Left lung (tissue), 10 donors: ENCODE measurements around the gene NFAT5. TPM values are rescaled to one million over a fixed set of nuclear protein-coding genes. Genes with fewer than 3 reads are reported as not detected.
"Not testable (repeated sequence)": the region's sequence is repeated elsewhere in the genome, so short reads cannot be mapped to it uniquely, and the experiment has no call there.

ENCODE experiments used
- ATAC-seq: fragments of 200-7000 bp; cut with Tn5 transposase; one replicate; pipeline ENCODE4 v1.9.1; 2020; ENCODE audit warnings: moderate library complexity
- DNase-seq, 4 donors: peaks; one replicate each; pipeline ENCODE4 v3.0.0-alpha.2; 2013 to 2020
- H3K27ac ChIP-seq, 2 donors: fragments of 200-600 bp; sonication (generic) in 1 of 2; one replicate each; pipeline versions ENCODE4 v1.5.0 to v1.8.0; 2020 to 2021
- H3K27me3 ChIP-seq, 2 donors: fragments of 200-600 bp; sonication (generic) in 1 of 2; one replicate each; pipeline versions ENCODE4 v1.5.0 to v1.8.0; 2020 to 2021
- H3K36me3 ChIP-seq, 2 donors: fragments of 200-600 bp; sonication (generic) in 1 of 2; one replicate each; pipeline versions ENCODE4 v1.5.0 to v1.8.0; 2020 to 2021
- H3K4me1 ChIP-seq, 2 donors: fragments of 200-600 bp; one replicate each; pipeline ENCODE4 v1.8.0; 2021
- H3K4me3 ChIP-seq, 2 donors: fragments of 200-600 bp; sonication (generic) in 1 of 2; one replicate each; pipeline versions ENCODE4 v1.5.0 to v1.8.0; 2020 to 2021; ENCODE audit warnings: mild to moderate bottlenecking in 1 of 2
- H3K9me3 ChIP-seq, 2 donors: fragments of 200-600 bp; sonication (generic) in 1 of 2; one replicate each; pipeline versions ENCODE4 v1.5.0 to v1.8.0; 2020 to 2021
- CTCF ChIP-seq, 2 donors: fragments of 200-600 bp; sonication (generic) in 1 of 2; IDR thresholded peaks; one replicate each; pipeline versions ENCODE4 v1.5.0 to v1.8.0; 2021; ENCODE audit warnings: antibody characterized with exemption in 2 of 2
- intact Hi-C, 2 donors: fragments of 100-400 bp; cut with DNase I; formaldehyde crosslinking; loops; one replicate each; pipeline versions ENCODE4 v1.11.2 to v1.14.2; 2022
- polyA plus RNA-seq, 6 donors: library from polyadenylated mRNA; unstranded; fragments of 120-200 nt; gene quantifications; one replicate each; pipeline ENCODE4 v1.2.1, GENCODE V29; 2013; ENCODE audit not compliant: insufficient read length in 6 of 6
- total RNA-seq, 2 donors: library from RNA; stranded (reverse); fragmentation: NEBNext Ultra II Directional; extraction: Animal tissue kit (Norgen Biotek cat#: 25700); gene quantifications; one replicate each; pipeline ENCODE4 v1.2.1, GENCODE V29; 2021
- donor health status: DM: no; HTN: yes; CAD: no.
- donor health status: DM: no; HTN: no; CAD: no.

The NFAT5 gene
- total and polyA plus RNA-seq, 8 donors = 44.8 to 66.0 (median 57.9) TPM

- H3K36me3 ChIP-seq = no peaks in the 10 kb centered on the region
- no peak for TF ChIP-seq CTCF (IDR thresholded peaks at IDR 0.05)
- no peaks in the 10 kb centered on the region for H3K9me3 ChIP-seq
- no peaks in the 10 kb centered on the region for H3K27me3 ChIP-seq
- H3K4me3 ChIP-seq = no peak overlapping the region
- peaks cover 0 to 23% of the 10 kb centered on the region in 2 donors for H3K4me1 ChIP-seq
- no peak for ATAC-seq
- H3K27ac ChIP-seq = no peak overlapping the region
- no peak for DNase-seq
- intact Hi-C loops = no loop called here
These were observed 22.8 kb upstream of the NFAT5 start for GRCh38 chr16:69542974-69543373.

GRCh38 chr16:69544088-69544487, 21.7 kb upstream of the NFAT5 start:
- H3K9me3 ChIP-seq = no peaks in the 10 kb centered on the region
- TF ChIP-seq CTCF (IDR thresholded peaks at IDR 0.05) = no peak

GRCh38 chr16:69546663-69547062, 19.1 kb upstream of the NFAT5 start:
- H3K27ac ChIP-seq, H3K4me1 ChIP-seq, DNase-seq, H3K9me3 ChIP-seq, intact Hi-C loops, H3K4me3 ChIP-seq, H3K36me3 ChIP-seq, H3K27me3 ChIP-seq, ATAC-seq: not testable (repeated sequence)

More at GRCh38 chr16:69544088-69544487, 21.7 kb upstream of the NFAT5 start:
- no peak overlapping the region for H3K4me3 ChIP-seq
- H3K36me3 ChIP-seq = no peaks in the 10 kb centered on the region
- H3K27ac ChIP-seq = no peak overlapping the region
- H3K4me1 ChIP-seq = peaks cover 0 to 20% of the 10 kb centered on the region in 2 donors
- H3K27me3 ChIP-seq = no peaks in the 10 kb centered on the region
- DNase-seq (no peak), ATAC-seq (no peak)
- intact Hi-C loops = no loop called here

GRCh38 chr16:69553332-69553731, 12.4 kb upstream of the NFAT5 start:
- no peaks in the 10 kb centered on the region for H3K27me3 ChIP-seq
- intact Hi-C loops = no loop called here
- H3K4me3 ChIP-seq = no peak overlapping the region
- no peaks in the 10 kb centered on the region for H3K9me3 ChIP-seq
- no peak for DNase-seq
- H3K4me1 ChIP-seq = no peaks in the 10 kb centered on the region
- TF ChIP-seq CTCF (IDR thresholded peaks at IDR 0.05) = no peak
- H3K36me3 ChIP-seq = no peaks in the 10 kb centered on the region
- no peak for ATAC-seq
- no peak overlapping the region for H3K27ac ChIP-seq

GRCh38 chr16:69554495-69554894, 11.3 kb upstream of the NFAT5 start:
- Histone ChIP-seq H3K4me1 (no peaks in the 10 kb centered on the region), H3K27me3 (no peaks in the 10 kb centered on the region), H3K9me3 (no peaks in the 10 kb centered on the region), H3K27ac (no peak overlapping the region), H3K36me3 (no peaks in the 10 kb centered on the region), H3K4me3 (no peak overlapping the region)
- no peak for DNase-seq
- intact Hi-C loops = no loop called here
- TF ChIP-seq CTCF (IDR thresholded peaks at IDR 0.05) = no peak
- no peak for ATAC-seq

- DNase-seq (no peak), ATAC-seq (no peak)
- intact Hi-C loops = no loop called here
- no peak overlapping the region for H3K27ac ChIP-seq
- no peak for TF ChIP-seq CTCF (IDR thresholded peaks at IDR 0.05)
- no peaks in the 10 kb centered on the region for H3K36me3 ChIP-seq
- H3K9me3 ChIP-seq = no peaks in the 10 kb centered on the region
- no peaks in the 10 kb centered on the region for H3K27me3 ChIP-seq
- H3K4me1 ChIP-seq = no peaks in the 10 kb centered on the region
- H3K4me3 ChIP-seq = no peak overlapping the region
These were observed 10.3 kb upstream of the NFAT5 start for GRCh38 chr16:69555437-69555836.
